OCI-LY7 (cell line): ENCODE results near the gene KIAA0232.

Source experiments
- EZH2phosphoT487 ChIP-seq: fragments of 200-600 bp; sonication (generic); IDR thresholded peaks from 2 replicates; pipeline ENCODE4 v1.6.1; 2018; ENCODE audit warnings: low read depth, borderline replicate concordance, mild to moderate bottlenecking, mixed run types, antibody characterized with exemption, low read length, moderate library complexity, mixed read lengths
- TF ChIP-seq, protein P1 (sequence below): fragments of 200-600 bp; sonication (generic); conservative IDR thresholded peaks from 2 replicates; pipeline ENCODE4 v1.5.1; 2014; ENCODE audit warnings: mild to moderate bottlenecking, antibody characterized with exemption, low read length, moderate library complexity, mixed read lengths

GRCh38 chr4:6753103-6753560 is 29.4 kb upstream of the KIAA0232 start:
- no peak for TF ChIP-seq EZH2phosphoT487
- TF ChIP-seq, protein P1, sequence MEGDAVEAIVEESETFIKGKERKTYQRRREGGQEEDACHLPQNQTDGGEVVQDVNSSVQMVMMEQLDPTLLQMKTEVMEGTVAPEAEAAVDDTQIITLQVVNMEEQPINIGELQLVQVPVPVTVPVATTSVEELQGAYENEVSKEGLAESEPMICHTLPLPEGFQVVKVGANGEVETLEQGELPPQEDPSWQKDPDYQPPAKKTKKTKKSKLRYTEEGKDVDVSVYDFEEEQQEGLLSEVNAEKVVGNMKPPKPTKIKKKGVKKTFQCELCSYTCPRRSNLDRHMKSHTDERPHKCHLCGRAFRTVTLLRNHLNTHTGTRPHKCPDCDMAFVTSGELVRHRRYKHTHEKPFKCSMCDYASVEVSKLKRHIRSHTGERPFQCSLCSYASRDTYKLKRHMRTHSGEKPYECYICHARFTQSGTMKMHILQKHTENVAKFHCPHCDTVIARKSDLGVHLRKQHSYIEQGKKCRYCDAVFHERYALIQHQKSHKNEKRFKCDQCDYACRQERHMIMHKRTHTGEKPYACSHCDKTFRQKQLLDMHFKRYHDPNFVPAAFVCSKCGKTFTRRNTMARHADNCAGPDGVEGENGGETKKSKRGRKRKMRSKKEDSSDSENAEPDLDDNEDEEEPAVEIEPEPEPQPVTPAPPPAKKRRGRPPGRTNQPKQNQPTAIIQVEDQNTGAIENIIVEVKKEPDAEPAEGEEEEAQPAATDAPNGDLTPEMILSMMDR, result no peak
